G401 (cell line): ENCODE measurements around the gene CHN2. TPM values are rescaled to one million over a fixed set of nuclear protein-coding genes. Genes with fewer than 3 reads are reported as not detected.
A peak's percentile ranks its signal among the peaks of the same experiment; 100 is the strongest.

Source experiments
- DNase-seq: peaks from one replicate; pipeline ENCODE4 v3.0.0-alpha.2; 2015; ENCODE audit warnings: low spot score
- in situ Hi-C: cut with HindIII; loops from 2 replicates; pipeline ENCODE4 v1.10.0; 2016; ENCODE audit warnings: low sequenced_read_pairs, mixed read lengths
- total RNA-seq: library from RNA; depleted of rRNA; stranded (reverse); fragments of >200 nt; shearing (Covaris generic); gene quantifications from 2 replicates; pipeline ENCODE4 v1.2.3, GENCODE V29; 2014

Gene CHN2
- total RNA-seq, 1 experiment from 2014 or later: not detected

- no peak for DNase-seq
- in situ Hi-C loops: no loop called here
Measured at GRCh38 chr7:29467193-29467926, 272.8 kb downstream of the CHN2 start.

GRCh38 chr7:29468196-29468595 is 273.6 kb downstream of the CHN2 start:
- in situ Hi-C loops: no loop called here
- no peak for DNase-seq

- no peak for DNase-seq
- in situ Hi-C loops: no loop called here
Measured at GRCh38 chr7:29469281-29469680, 274.7 kb downstream of the CHN2 start.

GRCh38 chr7:29469976-29470557 is 275.5 kb downstream of the CHN2 start:
- in situ Hi-C loops: no loop called here
- DNase-seq: no peak

- in situ Hi-C loops: no loop called here
- DNase-seq: no peak
Measured at GRCh38 chr7:29471444-29472138, 277.0 kb downstream of the CHN2 start.

GRCh38 chr7:29476916-29477315 is 282.3 kb downstream of the CHN2 start:
- no peak for DNase-seq
- in situ Hi-C loops: no loop called here

- in situ Hi-C loops: no loop called here
Measured at GRCh38 chr7:29478226-29478625, 283.7 kb downstream of the CHN2 start.

GRCh38 chr7:29478687-29479240 is 284.2 kb downstream of the CHN2 start:
- in situ Hi-C loops: no loop called here
- no peak for DNase-seq

More at GRCh38 chr7:29478226-29478625, 283.7 kb downstream of the CHN2 start:
- DNase-seq: no peak

- in situ Hi-C loops: no loop called here
- DNase-seq: peak; percentile 58
Measured at GRCh38 chr7:29479301-29480200, 285.0 kb downstream of the CHN2 start.

- in situ Hi-C loops: no loop called here
- peak; percentile 95 for DNase-seq
Measured at GRCh38 chr7:29480451-29480850, 285.9 kb downstream of the CHN2 start.

- peak; percentile 67 for DNase-seq
- in situ Hi-C loops: no loop called here
Measured at GRCh38 chr7:29480934-29481651, 286.5 kb downstream of the CHN2 start.

- no peak for DNase-seq
- in situ Hi-C loops: no loop called here
Measured at GRCh38 chr7:29482056-29482455, 287.5 kb downstream of the CHN2 start.

- in situ Hi-C loops: no loop called here
- peak; percentile 70 for DNase-seq
Measured at GRCh38 chr7:29483219-29484104, 288.9 kb downstream of the CHN2 start.

GRCh38 chr7:29484280-29484679 is 289.7 kb downstream of the CHN2 start:
- in situ Hi-C loops: no loop called here
- no peak for DNase-seq

GRCh38 chr7:29485339-29486190 is 291.0 kb downstream of the CHN2 start:
- in situ Hi-C loops: no loop called here
- DNase-seq: peak; percentile 59

- no peak for DNase-seq
- in situ Hi-C loops: no loop called here
Measured at GRCh38 chr7:29486191-29486700, 291.7 kb downstream of the CHN2 start.

- no peak for DNase-seq
- in situ Hi-C loops: no loop called here
Measured at GRCh38 chr7:29487424-29487823, 292.8 kb downstream of the CHN2 start.
